ENCODE results near the gene GFER. TPM values are rescaled to one million over a fixed set of nuclear protein-coding genes. Genes with fewer than 3 reads are reported as not detected.

Gene GFER
- total and polyA plus RNA-seq, 3 donors from 2014 or later: 25.7 to 40.0 (median 25.8) TPM

- Histone ChIP-seq H3K36me3 (ENCODE audit: low read depth, missing control alignments) (no peaks in the 10 kb centered on the region), H3K4me1 (peaks cover 3% of the 10 kb centered on the region), H3K27ac (no peak overlapping the region), H3K9me3 (no peaks in the 10 kb centered on the region), H3K4me3 (no peak overlapping the region), H3K27me3 (no peaks in the 10 kb centered on the region)
- no peak for DNase-seq
- WGBS, 2 donors: 92 to 100% methylated on average over 21 to 27 of the region's 27 CpGs
- no peak for TF ChIP-seq POLR2A (IDR thresholded peaks at IDR 0.05)
- no peak for TF ChIP-seq CTCF (IDR thresholded peaks at IDR 0.05)
- intact Hi-C loops (cut with DNase I; ENCODE audit: low total_unique reads): no loop called here
These were observed 14.4 kb downstream of the GFER start for GRCh38 chr16:1998360-1998835.

GRCh38 chr16:1998852-1999801 is 15.1 kb downstream of the GFER start:
- no peak overlapping the region for H3K4me3 ChIP-seq
- no peak for DNase-seq
- 89% methylated on average over 4 to 36 of the region's 39 CpGs for WGBS, 2 donors

GRCh38 chr16:1999866-2000514 is 16.0 kb downstream of the GFER start:
- Histone ChIP-seq H3K36me3 (ENCODE audit: low read depth, missing control alignments) (no peaks in the 10 kb centered on the region), H3K4me3 (no peak overlapping the region), H3K9me3 (no peaks in the 10 kb centered on the region), H3K27me3 (no peaks in the 10 kb centered on the region), H3K27ac (no peak overlapping the region), H3K4me1 (peaks cover 16% of the 10 kb centered on the region)
- TF ChIP-seq CTCF (IDR thresholded peaks at IDR 0.05) (no peak), POLR2A (IDR thresholded peaks at IDR 0.05) (no peak)
- intact Hi-C loops (cut with DNase I; ENCODE audit: low total_unique reads): no loop called here
- DNase-seq: no peak
- 84 to 93% methylated on average over 3 to 28 of the region's 28 CpGs for WGBS, 2 donors

More at GRCh38 chr16:1998852-1999801, 15.1 kb downstream of the GFER start:
- TF ChIP-seq POLR2A (IDR thresholded peaks at IDR 0.05): no peak
- TF ChIP-seq CTCF (IDR thresholded peaks at IDR 0.05): no peak
- no peaks in the 10 kb centered on the region for H3K9me3 ChIP-seq
- intact Hi-C loops (cut with DNase I; ENCODE audit: low total_unique reads): no loop called here
- H3K4me1 ChIP-seq: peaks cover 7% of the 10 kb centered on the region
- H3K36me3 ChIP-seq (ENCODE audit: low read depth, missing control alignments): no peaks in the 10 kb centered on the region
- no peaks in the 10 kb centered on the region for H3K27me3 ChIP-seq
- H3K27ac ChIP-seq: no peak overlapping the region

DNA sequence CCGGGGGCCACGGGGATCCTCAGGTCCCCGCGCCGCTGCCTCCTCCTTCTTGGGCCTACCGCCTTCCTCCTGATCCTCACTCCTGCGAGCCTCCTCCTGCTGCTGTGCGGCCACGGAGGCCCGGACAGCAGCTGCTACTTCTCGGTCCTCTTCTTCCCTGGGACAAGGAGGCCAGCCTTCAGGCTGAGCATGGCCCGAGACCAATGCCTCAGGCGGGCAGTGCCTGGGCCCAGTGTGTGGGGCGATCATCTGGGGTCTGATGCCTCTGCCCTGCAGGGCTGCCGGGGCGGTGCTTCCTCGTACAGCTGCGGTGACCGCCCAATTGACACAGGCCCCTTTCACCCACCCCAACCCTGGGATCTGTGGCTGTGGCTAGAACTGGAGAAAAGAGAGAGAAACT is 17.0 kb downstream of the GFER start:
- H3K27me3 ChIP-seq: no peaks in the 10 kb centered on the region
- H3K36me3 ChIP-seq (ENCODE audit: low read depth, missing control alignments): no peaks in the 10 kb centered on the region
- peaks cover 20% of the 10 kb centered on the region for H3K4me1 ChIP-seq
- DNase-seq: no peak
- no peak overlapping the region for H3K4me3 ChIP-seq
- no peak for TF ChIP-seq POLR2A (IDR thresholded peaks at IDR 0.05)
- TF ChIP-seq CTCF (IDR thresholded peaks at IDR 0.05): no peak
- intact Hi-C loops (cut with DNase I; ENCODE audit: low total_unique reads): no loop called here
- no peak overlapping the region for H3K27ac ChIP-seq
- H3K9me3 ChIP-seq: no peaks in the 10 kb centered on the region
- WGBS, 2 donors: 91 to 94% methylated on average over 13 to 19 of the region's 19 CpGs

Measured in testis (tissue), 3 donors.